GM23338 (cell line): ENCODE measurements around the gene PAPPA2. TPM values are rescaled to one million over a fixed set of nuclear protein-coding genes. Genes with fewer than 3 reads are reported as not detected.

Experiments
- ATAC-seq: fragments of 200-7000 bp; cut with Tn5 transposase; 3 replicates; pipeline ENCODE4 v1.9.1; 2020
- DNase-seq: peaks from one replicate; pipeline ENCODE4 v3.0.0-alpha.2; 2015; ENCODE audit warnings: low spot score
- H2AFZ ChIP-seq: fragments of 200-600 bp; sonication (generic); 2 replicates; pipeline ENCODE4 v1.8.0; 2016; ENCODE audit warnings: antibody characterized with exemption, mild to moderate bottlenecking, moderate library complexity
- H3F3A ChIP-seq: fragments of 200-600 bp; sonication (generic); replicated peaks from 2 replicates; pipeline ENCODE4 v1.8.0; 2017; ENCODE audit warnings: antibody characterized with exemption, mixed run types, low read depth
- H3K27ac ChIP-seq: fragments of 200-600 bp; sonication (generic); 2 replicates; pipeline ENCODE4 v1.6.1; 2016; ENCODE audit warnings: low read depth
- H3K27me3 ChIP-seq: fragments of 200-600 bp; sonication (generic); 2 replicates; pipeline ENCODE4 v1.8.0; 2016; ENCODE audit warnings: mild to moderate bottlenecking, mixed run types, moderate library complexity; ENCODE audit not compliant: insufficient read depth
- H3K36me3 ChIP-seq: fragments of 200-600 bp; sonication (generic); 2 replicates; pipeline ENCODE4 v1.8.0; 2016; ENCODE audit warnings: mild to moderate bottlenecking; ENCODE audit not compliant: insufficient read depth
- H3K4me1 ChIP-seq: fragments of 200-600 bp; sonication (generic); 2 replicates; pipeline ENCODE4 v1.8.0; 2016; ENCODE audit warnings: mild to moderate bottlenecking, moderate library complexity; ENCODE audit not compliant: insufficient read depth
- H3K4me2 ChIP-seq: fragments of 200-600 bp; sonication (generic); 2 replicates; pipeline ENCODE4 v1.7.1; 2017; ENCODE audit warnings: mixed run types
- H3K4me3 ChIP-seq: fragments of 200-600 bp; sonication (generic); 2 replicates; pipeline ENCODE4 v1.6.1; 2016; ENCODE audit warnings: mixed run types
- H3K79me2 ChIP-seq: fragments of 200-600 bp; sonication (generic); replicated peaks from 2 replicates; pipeline ENCODE4 v1.8.0; 2017; ENCODE audit warnings: mild to moderate bottlenecking; ENCODE audit not compliant: insufficient read depth
- H3K9me2 ChIP-seq: fragments of 200-600 bp; sonication (generic); 2 replicates; pipeline ENCODE4 v1.8.0; 2017; ENCODE audit not compliant: insufficient read depth
- H4K20me1 ChIP-seq: fragments of 200-600 bp; sonication (generic); replicated peaks from 2 replicates; pipeline ENCODE4 v1.8.0; 2017; ENCODE audit warnings: mild to moderate bottlenecking; ENCODE audit not compliant: insufficient read depth
- H3K27ac Mint-ChIP-seq: 2 replicates; pipeline ENCODE4 v1.8.0; 2020; ENCODE audit warnings: inconsistent platforms, mild to moderate bottlenecking, moderate library complexity, mixed read lengths
- H3K27me3 Mint-ChIP-seq: 3 replicates; pipeline ENCODE4 v1.8.0; 2022; ENCODE audit warnings: low read depth, mild to moderate bottlenecking, moderate library complexity, mixed read lengths, inconsistent platforms; ENCODE audit not compliant: insufficient read depth, poor library complexity
- H3K36me3 Mint-ChIP-seq: 3 replicates; pipeline ENCODE4 v1.8.0; 2021; ENCODE audit warnings: low read depth, mild to moderate bottlenecking, inconsistent platforms, moderate library complexity, mixed read lengths
- H3K4me1 Mint-ChIP-seq: 3 replicates; pipeline ENCODE4 v1.8.0; 2020; ENCODE audit warnings: mild to moderate bottlenecking, inconsistent platforms, mixed read lengths
- H3K4me3 Mint-ChIP-seq: 3 replicates; pipeline ENCODE4 v1.8.0; 2021; ENCODE audit warnings: moderate library complexity, mild to moderate bottlenecking, inconsistent platforms, mixed read lengths
- H3K9me3 Mint-ChIP-seq: 3 replicates; pipeline ENCODE4 v1.8.0; 2020; ENCODE audit warnings: moderate library complexity, mild to moderate bottlenecking, inconsistent platforms, mixed read lengths
- EZH2 ChIP-seq: fragments of 200-600 bp; sonication (generic); IDR thresholded peaks from one replicate; pipeline ENCODE4 v1.8.0; 2017; ENCODE audit warnings: antibody characterized with exemption, mild to moderate bottlenecking, low read depth; ENCODE audit not compliant: unreplicated experiment
- NANOG ChIP-seq: IDR thresholded peaks from 2 replicates; pipeline ENCODE4 v1.6.1; 2016; ENCODE audit warnings: antibody characterized with exemption, borderline replicate concordance
- POLR2AphosphoS5 ChIP-seq: IDR thresholded peaks from 2 replicates; pipeline ENCODE4 v1.6.1; 2016; ENCODE audit warnings: antibody characterized with exemption, low read depth
- ZNF331 ChIP-seq: fragments of 250-450 bp; sonication (Bioruptor Pico); IDR thresholded peaks from 2 replicates; pipeline ENCODE4 v1.5.0; 2020; ENCODE audit warnings: low read depth, mild to moderate bottlenecking, moderate library complexity
- polyA plus RNA-seq: library from polyadenylated mRNA; unstranded; fragments of >200 nt; fragmentation: Nextera tagmentation; extraction: Ambion mirVana; gene quantifications from 2 replicates; pipeline ENCODE4 v1.2.1, GENCODE V29; 2016
- total RNA-seq: library from RNA; depleted of rRNA; stranded (reverse); fragments of >200 nt; shearing (Covaris generic); gene quantifications from 2 replicates; pipeline ENCODE4 v1.2.3, GENCODE V29; 2014
- TF ChIP-seq, protein P1 (sequence below): fragments of 250-450 bp; sonication (Bioruptor Pico); IDR thresholded peaks from 2 replicates; pipeline ENCODE4 v1.5.0; 2020; ENCODE audit warnings: mild to moderate bottlenecking, moderate library complexity

The PAPPA2 gene
- total and polyA plus RNA-seq, 2 experiments from 2014 or later, result 1.4 to 1.7 TPM

DNA sequence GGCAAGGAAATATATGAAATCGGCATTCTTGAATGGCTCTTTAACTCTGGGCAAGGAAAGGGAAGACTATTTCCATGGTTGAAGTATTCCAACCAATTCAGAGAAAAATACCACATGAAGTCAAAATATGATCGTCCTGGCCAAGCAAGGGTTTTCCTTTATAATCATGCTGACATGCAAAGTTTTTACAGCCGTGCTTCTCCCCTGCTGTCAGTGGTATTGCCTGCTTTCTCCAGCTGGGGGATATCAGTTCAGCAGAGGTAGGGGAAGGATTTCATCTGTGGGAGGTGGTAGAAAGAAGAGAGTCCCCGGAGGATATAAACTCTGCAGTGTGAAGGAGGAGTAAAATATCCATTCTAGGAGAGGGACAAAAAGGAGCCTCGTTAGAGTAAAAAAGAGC lies 322.8 kb downstream of the PAPPA2 start (continued):
- TF ChIP-seq, protein P1, sequence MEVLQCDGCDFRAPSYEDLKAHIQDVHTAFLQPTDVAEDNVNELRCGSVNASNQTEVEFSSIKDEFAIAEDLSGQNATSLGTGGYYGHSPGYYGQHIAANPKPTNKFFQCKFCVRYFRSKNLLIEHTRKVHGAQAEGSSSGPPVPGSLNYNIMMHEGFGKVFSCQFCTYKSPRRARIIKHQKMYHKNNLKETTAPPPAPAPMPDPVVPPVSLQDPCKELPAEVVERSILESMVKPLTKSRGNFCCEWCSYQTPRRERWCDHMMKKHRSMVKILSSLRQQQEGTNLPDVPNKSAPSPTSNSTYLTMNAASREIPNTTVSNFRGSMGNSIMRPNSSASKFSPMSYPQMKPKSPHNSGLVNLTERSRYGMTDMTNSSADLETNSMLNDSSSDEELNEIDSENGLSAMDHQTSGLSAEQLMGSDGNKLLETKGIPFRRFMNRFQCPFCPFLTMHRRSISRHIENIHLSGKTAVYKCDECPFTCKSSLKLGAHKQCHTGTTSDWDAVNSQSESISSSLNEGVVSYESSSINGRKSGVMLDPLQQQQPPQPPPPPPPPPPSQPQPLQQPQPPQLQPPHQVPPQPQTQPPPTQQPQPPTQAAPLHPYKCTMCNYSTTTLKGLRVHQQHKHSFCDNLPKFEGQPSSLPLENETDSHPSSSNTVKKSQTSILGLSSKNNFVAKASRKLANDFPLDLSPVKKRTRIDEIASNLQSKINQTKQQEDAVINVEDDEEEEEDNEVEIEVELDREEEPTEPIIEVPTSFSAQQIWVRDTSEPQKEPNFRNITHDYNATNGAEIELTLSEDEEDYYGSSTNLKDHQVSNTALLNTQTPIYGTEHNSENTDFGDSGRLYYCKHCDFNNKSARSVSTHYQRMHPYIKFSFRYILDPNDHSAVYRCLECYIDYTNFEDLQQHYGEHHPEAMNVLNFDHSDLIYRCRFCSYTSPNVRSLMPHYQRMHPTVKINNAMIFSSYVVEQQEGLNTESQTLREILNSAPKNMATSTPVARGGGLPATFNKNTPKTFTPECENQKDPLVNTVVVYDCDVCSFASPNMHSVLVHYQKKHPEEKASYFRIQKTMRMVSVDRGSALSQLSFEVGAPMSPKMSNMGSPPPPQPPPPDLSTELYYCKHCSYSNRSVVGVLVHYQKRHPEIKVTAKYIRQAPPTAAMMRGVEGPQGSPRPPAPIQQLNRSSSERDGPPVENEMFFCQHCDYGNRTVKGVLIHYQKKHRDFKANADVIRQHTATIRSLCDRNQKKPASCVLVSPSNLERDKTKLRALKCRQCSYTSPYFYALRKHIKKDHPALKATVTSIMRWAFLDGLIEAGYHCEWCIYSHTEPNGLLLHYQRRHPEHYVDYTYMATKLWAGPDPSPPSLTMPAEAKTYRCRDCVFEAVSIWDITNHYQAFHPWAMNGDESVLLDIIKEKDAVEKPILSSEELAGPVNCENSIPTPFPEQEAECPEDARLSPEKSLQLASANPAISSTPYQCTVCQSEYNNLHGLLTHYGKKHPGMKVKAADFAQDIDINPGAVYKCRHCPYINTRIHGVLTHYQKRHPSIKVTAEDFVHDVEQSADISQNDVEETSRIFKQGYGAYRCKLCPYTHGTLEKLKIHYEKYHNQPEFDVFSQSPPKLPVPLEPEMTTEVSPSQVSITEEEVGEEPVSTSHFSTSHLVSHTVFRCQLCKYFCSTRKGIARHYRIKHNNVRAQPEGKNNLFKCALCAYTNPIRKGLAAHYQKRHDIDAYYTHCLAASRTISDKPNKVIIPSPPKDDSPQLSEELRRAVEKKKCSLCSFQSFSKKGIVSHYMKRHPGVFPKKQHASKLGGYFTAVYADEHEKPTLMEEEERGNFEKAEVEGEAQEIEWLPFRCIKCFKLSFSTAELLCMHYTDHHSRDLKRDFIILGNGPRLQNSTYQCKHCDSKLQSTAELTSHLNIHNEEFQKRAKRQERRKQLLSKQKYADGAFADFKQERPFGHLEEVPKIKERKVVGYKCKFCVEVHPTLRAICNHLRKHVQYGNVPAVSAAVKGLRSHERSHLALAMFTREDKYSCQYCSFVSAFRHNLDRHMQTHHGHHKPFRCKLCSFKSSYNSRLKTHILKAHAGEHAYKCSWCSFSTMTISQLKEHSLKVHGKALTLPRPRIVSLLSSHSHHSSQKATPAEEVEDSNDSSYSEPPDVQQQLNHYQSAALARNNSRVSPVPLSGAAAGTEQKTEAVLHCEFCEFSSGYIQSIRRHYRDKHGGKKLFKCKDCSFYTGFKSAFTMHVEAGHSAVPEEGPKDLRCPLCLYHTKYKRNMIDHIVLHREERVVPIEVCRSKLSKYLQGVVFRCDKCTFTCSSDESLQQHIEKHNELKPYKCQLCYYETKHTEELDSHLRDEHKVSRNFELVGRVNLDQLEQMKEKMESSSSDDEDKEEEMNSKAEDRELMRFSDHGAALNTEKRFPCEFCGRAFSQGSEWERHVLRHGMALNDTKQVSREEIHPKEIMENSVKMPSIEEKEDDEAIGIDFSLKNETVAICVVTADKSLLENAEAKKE (CRISPR knock-in tag), result no peak

DNA sequence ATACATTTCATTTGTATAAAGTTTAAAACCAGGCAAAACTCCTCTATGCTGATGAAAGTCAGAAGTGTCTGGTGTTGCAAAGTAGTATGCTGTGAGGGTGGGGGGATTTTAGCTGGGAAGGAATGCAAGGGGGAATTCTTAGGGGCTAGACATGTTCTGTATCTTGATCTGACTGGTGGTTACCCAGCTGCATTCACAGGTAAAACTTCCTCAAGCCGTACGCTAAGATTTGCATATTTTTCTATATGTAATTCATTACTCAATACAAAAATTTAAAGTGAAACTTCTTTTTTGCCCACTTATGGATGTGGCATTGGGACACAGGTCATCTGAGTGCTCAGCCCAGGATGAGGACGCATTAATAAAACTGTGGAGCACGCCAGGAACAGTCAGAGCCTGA lies 323.3 kb downstream of the PAPPA2 start:
- TF ChIP-seq NANOG (no peak), POLR2AphosphoS5 (no peak), EZH2 (no peak), ZNF331 (CRISPR knock-in tag) (no peak)
- peaks cover 10% of the 10 kb centered on the region; the same call in 1 of the 2 replicates for H3K4me1 ChIP-seq
- H3K9me2 ChIP-seq, result 0 out of 2 replicates have a peak, but pooled peaks cover 3% of the 10 kb centered on the region
- no peak overlapping the region for H3K27ac Mint-ChIP-seq
- H3K4me3 Mint-ChIP-seq, result no peak overlapping the region
- no peaks in the 10 kb centered on the region for H3K27me3 Mint-ChIP-seq
- H4K20me1 ChIP-seq, result no peaks in the 10 kb centered on the region
- no peak overlapping the region for H3K4me3 ChIP-seq
- no peak for DNase-seq
- H3K79me2 ChIP-seq, result no peaks in the 10 kb centered on the region
- no peak overlapping the region for H2AFZ ChIP-seq
- no peaks in the 10 kb centered on the region for H3K36me3 Mint-ChIP-seq
- no peak overlapping the region for H3K27ac ChIP-seq
- H3K4me2 ChIP-seq, result no peak overlapping the region
- no peak for ATAC-seq
- no peaks in the 10 kb centered on the region for H3F3A ChIP-seq
- no peaks in the 10 kb centered on the region; the same call in 2 of the 3 replicates for H3K9me3 Mint-ChIP-seq
- no peaks in the 10 kb centered on the region for H3K36me3 ChIP-seq
- H3K27me3 ChIP-seq, result no peaks in the 10 kb centered on the region
- peaks cover 11% of the 10 kb centered on the region for H3K4me1 Mint-ChIP-seq
